HepG2 (cell line): Measurements from ENCODE around the gene ZBTB18. TPM values are rescaled to one million over a fixed set of nuclear protein-coding genes. Genes with fewer than 3 reads are reported as not detected.

Experiments used
- AGO2 ChIP-seq: fragments of 200-400 bp; formaldehyde crosslinking; optimal IDR thresholded peaks from 2 replicates; pipeline ENCODE3; 2017; ENCODE audit warnings: mild to moderate bottlenecking, low read depth, low read length, moderate library complexity
- ATF7-NPFF ChIP-seq: sonication (generic); formaldehyde crosslinking; IDR thresholded peaks from 2 replicates; pipeline ENCODE4 v1.8.1; 2023; ENCODE audit warnings: mild to moderate bottlenecking, low read depth, missing genetic modification reagents, moderate library complexity
- FOXA1 ChIP-seq, 2 experiments: fragments of 450-650 bp in 1 of 2; sonication (generic) in 1 of 2; formaldehyde crosslinking in 1 of 2; IDR thresholded peaks; 2 replicates each; pipeline versions ENCODE4 v1.4.0 to v1.6.1; 2016 to 2020; ENCODE audit warnings: missing genetic modification reagents in 1 of 2
- FOXA3 ChIP-seq: IDR thresholded peaks from 2 replicates; pipeline ENCODE4 v1.6.1; 2016; ENCODE audit warnings: missing genetic modification reagents, missing compliant biosample characterization
- GTF2F1 ChIP-seq: fragments of 150-350 bp; IDR thresholded peaks from 2 replicates; pipeline ENCODE4 v1.6.1; 2014; ENCODE audit warnings: low read length
- GTF3A ChIP-seq: sonication (generic); formaldehyde crosslinking; conservative IDR thresholded peaks from 2 replicates; pipeline ENCODE4 v1.4.0; 2020; ENCODE audit warnings: mild to moderate bottlenecking, missing genetic modification reagents
- HMG20A ChIP-seq: IDR thresholded peaks from 2 replicates; pipeline ENCODE4 v1.6.1; 2016; ENCODE audit warnings: borderline replicate concordance
- KDM3A ChIP-seq: IDR thresholded peaks from 2 replicates; pipeline ENCODE4 v1.6.1; 2018; ENCODE audit warnings: low read depth, missing compliant biosample characterization
- KDM5B ChIP-seq: sonication (generic); formaldehyde crosslinking; IDR thresholded peaks from 2 replicates; pipeline ENCODE4 v1.4.0; 2020; ENCODE audit warnings: missing genetic modification reagents, mild to moderate bottlenecking, borderline replicate concordance
- KDM6A ChIP-seq: IDR thresholded peaks from 2 replicates; pipeline ENCODE4 v1.6.1; 2016; ENCODE audit warnings: low read depth
- MIER3 ChIP-seq: IDR thresholded peaks from 2 replicates; pipeline ENCODE4 v1.6.1; 2016; ENCODE audit warnings: missing compliant biosample characterization, borderline replicate concordance
- MYC ChIP-seq: sonication (generic); formaldehyde crosslinking; IDR thresholded peaks from 2 replicates; pipeline ENCODE4 v1.9.0; 2021; ENCODE audit warnings: missing genetic modification reagents, borderline replicate concordance
- NFIC ChIP-seq: IDR thresholded peaks from 2 replicates; pipeline ENCODE4 v1.6.1; 2012; ENCODE audit warnings: mild to moderate bottlenecking, low read length, inconsistent platforms
- PAF1 ChIP-seq: IDR thresholded peaks from 2 replicates; pipeline ENCODE4 v1.6.1; 2016; ENCODE audit warnings: missing genetic modification reagents, missing compliant biosample characterization
- RAD21 ChIP-seq: fragments of 450-650 bp; formaldehyde crosslinking; IDR thresholded peaks from 2 replicates; pipeline ENCODE4 v1.5.0; 2020; ENCODE audit warnings: mild to moderate bottlenecking
- RNF2 ChIP-seq: fragments of 450-650 bp; conservative IDR thresholded peaks from 2 replicates; pipeline ENCODE4 v1.6.1; 2016; ENCODE audit warnings: low read depth
- SALL1 ChIP-seq: sonication (generic); formaldehyde crosslinking; IDR thresholded peaks from 2 replicates; pipeline ENCODE4 v1.8.0; 2022; ENCODE audit warnings: mild to moderate bottlenecking, missing genetic modification reagents
- ZBTB8A ChIP-seq: sonication (generic); formaldehyde crosslinking; IDR thresholded peaks from 2 replicates; pipeline ENCODE4 v1.4.0; 2020; ENCODE audit warnings: mild to moderate bottlenecking, low read depth, missing genetic modification reagents, borderline replicate concordance
- ZFY ChIP-seq: sonication (generic); formaldehyde crosslinking; IDR thresholded peaks from 2 replicates; pipeline ENCODE4 v1.4.0; 2020; ENCODE audit warnings: missing genetic modification reagents
- ZNF24 ChIP-seq: fragments of 450-650 bp; IDR thresholded peaks from 2 replicates; pipeline ENCODE4 v1.6.1; 2017; ENCODE audit warnings: antibody characterized with exemption, mild to moderate bottlenecking
- ZNF350 ChIP-seq: sonication (generic); formaldehyde crosslinking; IDR thresholded peaks from 2 replicates; pipeline ENCODE4 v1.4.0; 2020; ENCODE audit warnings: mild to moderate bottlenecking, low read depth, missing genetic modification reagents, borderline replicate concordance
- ZNF430 ChIP-seq: sonication (generic); formaldehyde crosslinking; IDR thresholded peaks from 2 replicates; pipeline ENCODE4 v1.9.0; 2021; ENCODE audit warnings: mild to moderate bottlenecking, missing genetic modification reagents
- ZNF451 ChIP-seq: sonication (generic); formaldehyde crosslinking; IDR thresholded peaks from 2 replicates; pipeline ENCODE4 v1.5.0; 2020; ENCODE audit warnings: mild to moderate bottlenecking, missing genetic modification reagents
- ZNF644 ChIP-seq: IDR thresholded peaks from 2 replicates; pipeline ENCODE4 v1.6.1; 2016; ENCODE audit warnings: low read depth
- ZNF746 ChIP-seq: sonication (generic); formaldehyde crosslinking; IDR thresholded peaks from 2 replicates; pipeline ENCODE4 v1.8.0; 2022; ENCODE audit warnings: mild to moderate bottlenecking, missing genetic modification reagents
- ZSCAN22 ChIP-seq: sonication (generic); formaldehyde crosslinking; IDR thresholded peaks from 2 replicates; pipeline ENCODE4 v1.4.0; 2020; ENCODE audit warnings: mild to moderate bottlenecking, missing genetic modification reagents
- polyA plus RNA-seq, 8 experiments: library from polyadenylated mRNA; depleted of rRNA in 3 of 8; stranded (reverse) in 7 of 8; unstranded in 1 of 8; fragments of >200 nt; fragmentation: Illumina TruSeq in 4 of 8; extraction: Trizol in 4 of 8; gene quantifications; 2 replicates each; pipeline versions ENCODE4 v1.2.1 to v1.2.3, GENCODE V29; 2011 to 2016; ENCODE audit warnings: low read depth in 4 of 8, missing spikeins in 1 of 8, mixed read lengths in 1 of 8; ENCODE audit not compliant: insufficient read depth in 1 of 8
- total RNA-seq, 5 experiments: library from RNA; depleted of rRNA; stranded (reverse); fragments of >200 nt; fragmentation: Illumina TruSeq; extraction: Trizol; gene quantifications; 2 replicates each; pipeline ENCODE4 v1.2.3, GENCODE V29; 2016; ENCODE audit warnings: low read depth in 1 of 5
- TF ChIP-seq, protein P1 (sequence below): IDR thresholded peaks from 2 replicates; pipeline ENCODE4 v1.4.0; 2020; ENCODE audit warnings: mild to moderate bottlenecking, missing genetic modification reagents
- TF ChIP-seq, protein P2 (sequence below): sonication (generic); formaldehyde crosslinking; IDR thresholded peaks from 2 replicates; pipeline ENCODE4 v1.5.0; 2020; ENCODE audit warnings: mild to moderate bottlenecking, missing genetic modification reagents, moderate library complexity

ZBTB18 gene
- total and polyA plus RNA-seq, 2 of the 13 experiments (the other 11 are each of a cell fraction or from before 2014, with no cell fraction given): 3.1 to 4.3 TPM

DNA sequence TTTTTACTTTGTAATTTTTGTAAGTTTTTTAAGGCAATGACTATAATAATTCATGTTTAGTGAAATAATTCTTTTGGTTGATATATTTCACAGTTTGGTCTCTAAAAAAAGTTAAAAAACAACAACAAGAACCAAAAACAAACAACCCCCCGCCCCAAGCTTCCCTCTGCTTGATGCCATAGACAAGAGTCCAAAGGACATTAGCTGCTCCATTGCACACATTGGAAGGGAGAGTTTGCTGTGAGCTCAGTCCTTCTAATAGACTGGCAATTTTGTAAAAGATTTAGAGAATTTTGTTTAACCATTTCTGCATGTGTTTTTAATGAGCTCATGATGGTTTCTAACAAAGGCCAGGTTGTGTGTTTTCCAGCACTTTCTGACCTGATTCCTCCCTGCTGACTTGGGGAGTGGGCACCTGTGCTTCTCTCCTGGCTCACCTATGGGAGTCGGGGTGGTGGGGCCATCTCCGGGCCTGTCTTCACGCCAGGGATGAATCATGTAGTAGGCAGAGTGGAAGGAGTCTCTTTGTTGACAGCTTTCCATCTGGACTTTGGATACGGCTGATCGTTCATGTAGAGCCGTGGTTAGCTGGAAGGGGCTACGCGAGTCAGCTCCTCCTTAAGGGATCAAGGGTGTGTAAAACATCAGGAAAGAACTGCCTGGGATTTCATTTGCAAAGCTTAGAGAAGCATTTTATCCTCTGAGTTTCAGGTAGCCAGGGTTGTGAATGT is 14.1 kb downstream of the ZBTB18 start (continued):
- TF ChIP-seq ZNF430 (CRISPR knock-in tag) (no peak), RAD21 (no peak), ZNF746 (CRISPR knock-in tag) (no peak), ZNF644 (CRISPR knock-in tag) (no peak), MYC (CRISPR knock-in tag) (no peak), RNF2 (no peak), ZNF451 (CRISPR knock-in tag) (no peak), ZNF24 (no peak), ZBTB8A (CRISPR knock-in tag) (no peak), KDM5B (no peak), AGO2 (no peak), MIER3 (no peak), FOXA3 (CRISPR knock-in tag) (peak; percentile 56; the same call in 1 of the 2 replicates), ATF7-NPFF (CRISPR knock-in tag) (no peak), FOXA1 (IDR thresholded peaks at IDR 0.05) (no peak), FOXA1 (CRISPR knock-in tag; IDR thresholded peaks at IDR 0.05) (peak; percentile 43; the same call in 1 of the 2 replicates), KDM6A (no peak), PAF1 (no peak), ZSCAN22 (CRISPR knock-in tag) (no peak), SALL1 (CRISPR knock-in tag) (peak; percentile 41), NFIC (no peak), KDM3A (CRISPR knock-in tag) (no peak), ZNF350 (CRISPR knock-in tag) (no peak), GTF3A (no peak), GTF2F1 (no peak), HMG20A (CRISPR knock-in tag) (peak; percentile 36; the same call in 1 of the 2 replicates), ZFY (CRISPR knock-in tag) (no peak)
- TF ChIP-seq, protein P1, sequence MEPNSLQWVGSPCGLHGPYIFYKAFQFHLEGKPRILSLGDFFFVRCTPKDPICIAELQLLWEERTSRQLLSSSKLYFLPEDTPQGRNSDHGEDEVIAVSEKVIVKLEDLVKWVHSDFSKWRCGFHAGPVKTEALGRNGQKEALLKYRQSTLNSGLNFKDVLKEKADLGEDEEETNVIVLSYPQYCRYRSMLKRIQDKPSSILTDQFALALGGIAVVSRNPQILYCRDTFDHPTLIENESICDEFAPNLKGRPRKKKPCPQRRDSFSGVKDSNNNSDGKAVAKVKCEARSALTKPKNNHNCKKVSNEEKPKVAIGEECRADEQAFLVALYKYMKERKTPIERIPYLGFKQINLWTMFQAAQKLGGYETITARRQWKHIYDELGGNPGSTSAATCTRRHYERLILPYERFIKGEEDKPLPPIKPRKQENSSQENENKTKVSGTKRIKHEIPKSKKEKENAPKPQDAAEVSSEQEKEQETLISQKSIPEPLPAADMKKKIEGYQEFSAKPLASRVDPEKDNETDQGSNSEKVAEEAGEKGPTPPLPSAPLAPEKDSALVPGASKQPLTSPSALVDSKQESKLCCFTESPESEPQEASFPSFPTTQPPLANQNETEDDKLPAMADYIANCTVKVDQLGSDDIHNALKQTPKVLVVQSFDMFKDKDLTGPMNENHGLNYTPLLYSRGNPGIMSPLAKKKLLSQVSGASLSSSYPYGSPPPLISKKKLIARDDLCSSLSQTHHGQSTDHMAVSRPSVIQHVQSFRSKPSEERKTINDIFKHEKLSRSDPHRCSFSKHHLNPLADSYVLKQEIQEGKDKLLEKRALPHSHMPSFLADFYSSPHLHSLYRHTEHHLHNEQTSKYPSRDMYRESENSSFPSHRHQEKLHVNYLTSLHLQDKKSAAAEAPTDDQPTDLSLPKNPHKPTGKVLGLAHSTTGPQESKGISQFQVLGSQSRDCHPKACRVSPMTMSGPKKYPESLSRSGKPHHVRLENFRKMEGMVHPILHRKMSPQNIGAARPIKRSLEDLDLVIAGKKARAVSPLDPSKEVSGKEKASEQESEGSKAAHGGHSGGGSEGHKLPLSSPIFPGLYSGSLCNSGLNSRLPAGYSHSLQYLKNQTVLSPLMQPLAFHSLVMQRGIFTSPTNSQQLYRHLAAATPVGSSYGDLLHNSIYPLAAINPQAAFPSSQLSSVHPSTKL (CRISPR knock-in tag): peak; percentile 51
- TF ChIP-seq, protein P2, sequence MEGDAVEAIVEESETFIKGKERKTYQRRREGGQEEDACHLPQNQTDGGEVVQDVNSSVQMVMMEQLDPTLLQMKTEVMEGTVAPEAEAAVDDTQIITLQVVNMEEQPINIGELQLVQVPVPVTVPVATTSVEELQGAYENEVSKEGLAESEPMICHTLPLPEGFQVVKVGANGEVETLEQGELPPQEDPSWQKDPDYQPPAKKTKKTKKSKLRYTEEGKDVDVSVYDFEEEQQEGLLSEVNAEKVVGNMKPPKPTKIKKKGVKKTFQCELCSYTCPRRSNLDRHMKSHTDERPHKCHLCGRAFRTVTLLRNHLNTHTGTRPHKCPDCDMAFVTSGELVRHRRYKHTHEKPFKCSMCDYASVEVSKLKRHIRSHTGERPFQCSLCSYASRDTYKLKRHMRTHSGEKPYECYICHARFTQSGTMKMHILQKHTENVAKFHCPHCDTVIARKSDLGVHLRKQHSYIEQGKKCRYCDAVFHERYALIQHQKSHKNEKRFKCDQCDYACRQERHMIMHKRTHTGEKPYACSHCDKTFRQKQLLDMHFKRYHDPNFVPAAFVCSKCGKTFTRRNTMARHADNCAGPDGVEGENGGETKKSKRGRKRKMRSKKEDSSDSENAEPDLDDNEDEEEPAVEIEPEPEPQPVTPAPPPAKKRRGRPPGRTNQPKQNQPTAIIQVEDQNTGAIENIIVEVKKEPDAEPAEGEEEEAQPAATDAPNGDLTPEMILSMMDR (CRISPR knock-in tag): no peak
